GM10266 (cell line): Measurements from ENCODE around the gene GRK5.
A peak's percentile ranks its signal among the peaks of the same experiment; 100 is the strongest.

Experiments used
- DNase-seq: peaks from one replicate; pipeline ENCODE4 v3.0.0; 2012; ENCODE audit errors: extremely low spot score
- CTCF ChIP-seq: IDR thresholded peaks from 2 replicates; pipeline ENCODE4 v1.5.1; 2012; ENCODE audit warnings: mild to moderate bottlenecking, low read depth; ENCODE audit not compliant: control insufficient read depth, insufficient read depth; ENCODE audit errors: missing control alignments

GRK5 gene

GRCh38 chr10:119183664-119184412 lies 23.5 kb upstream of the GRK5 start:
- no peak for DNase-seq
- no peak for TF ChIP-seq CTCF

- DNase-seq: peak; percentile 33
- TF ChIP-seq CTCF: no peak
Observed at GRCh38 chr10:119189811-119190282, 17.5 kb upstream of the GRK5 start.

- DNase-seq: no peak
- no peak for TF ChIP-seq CTCF
Observed at GRCh38 chr10:119190353-119190752, 17.0 kb upstream of the GRK5 start.

GRCh38 chr10:119190954-119191785 lies 16.2 kb upstream of the GRK5 start:
- DNase-seq: no peak
- no peak for TF ChIP-seq CTCF

- no peak for TF ChIP-seq CTCF
- DNase-seq: no peak
Observed at GRCh38 chr10:119191881-119192280, 15.5 kb upstream of the GRK5 start.

GRCh38 chr10:119197921-119198320 lies 9.4 kb upstream of the GRK5 start:
- no peak for DNase-seq
- TF ChIP-seq CTCF: no peak

GRCh38 chr10:119198438-119198837 lies 8.9 kb upstream of the GRK5 start:
- DNase-seq: peak; percentile 48
- TF ChIP-seq CTCF: peak; percentile 45
